IPS DF 6.9 (cell line): ENCODE measurements around the gene GATA6.

Source experiments
- DNase-seq: peaks from one replicate; pipeline ENCODE4 v3.0.0-alpha.2; 2013; ENCODE audit warnings: low read depth, low spot score
- H3K27ac ChIP-seq: one replicate; pipeline ENCODE4 v1.5.1; 2013; ENCODE audit warnings: low read length, control low read depth
- H3K27me3 ChIP-seq: 2 replicates; pipeline ENCODE4 v1.6.1; 2013; ENCODE audit warnings: mild to moderate bottlenecking, low read length; ENCODE audit not compliant: control insufficient read depth, insufficient read depth
- H3K36me3 ChIP-seq: 2 replicates; pipeline ENCODE4 v1.6.1; 2013; ENCODE audit warnings: low read length; ENCODE audit not compliant: control insufficient read depth, insufficient read depth
- H3K4me1 ChIP-seq: 2 replicates; pipeline ENCODE4 v1.6.1; 2013; ENCODE audit warnings: low read length; ENCODE audit not compliant: control insufficient read depth, insufficient read depth
- H3K4me3 ChIP-seq: 2 replicates; pipeline ENCODE4 v1.5.1; 2013; ENCODE audit warnings: mild to moderate bottlenecking, low read length
- H3K9me3 ChIP-seq: 2 replicates; pipeline ENCODE4 v1.6.1; 2013; ENCODE audit warnings: low read length, inconsistent platforms; ENCODE audit not compliant: control insufficient read depth, insufficient read depth
- WGBS: extraction: QIAGEN DNeasy Blood & Tissue Kit; methylation state at CpG from one replicate; pipeline ENCODE4 v1.1.7; 2013; ENCODE audit warnings: mixed read lengths, missing lambda C conversion rate; ENCODE audit not compliant: insufficient read length, insufficient coverage; 5-methylcytosine and 5-hydroxymethylcytosine counted together

The GATA6 gene

DNA sequence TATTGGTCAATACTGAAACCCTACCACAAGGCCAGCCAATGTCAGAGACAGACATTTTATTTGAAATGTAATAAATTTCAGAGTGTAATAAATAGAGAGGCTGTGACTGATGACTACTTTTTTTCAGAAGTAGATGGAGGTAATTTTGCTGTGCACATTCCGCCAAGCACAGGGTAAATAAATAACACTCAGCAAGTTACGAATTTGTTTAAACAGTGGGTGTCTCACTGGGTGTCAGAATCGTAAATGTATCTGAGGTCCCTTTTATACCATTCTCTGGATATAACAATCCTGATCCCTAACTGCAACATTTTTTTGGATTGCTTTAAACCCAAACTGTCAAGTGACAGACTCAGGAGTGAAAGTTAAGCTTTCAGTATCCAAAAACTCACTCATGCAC, 74.1 kb downstream of the GATA6 start:
- no peaks in the 10 kb centered on the region for H3K27me3 ChIP-seq
- WGBS: no CpG with 5 or more reads among the region's 3 CpGs
- no peak overlapping the region for H3K27ac ChIP-seq
- peaks cover 2% of the 10 kb centered on the region; the same call in 1 of the 2 replicates for H3K4me1 ChIP-seq
- no peaks in the 10 kb centered on the region for H3K9me3 ChIP-seq
- no peak overlapping the region for H3K4me3 ChIP-seq
- H3K36me3 ChIP-seq: no peaks in the 10 kb centered on the region
- no peak for DNase-seq

DNA sequence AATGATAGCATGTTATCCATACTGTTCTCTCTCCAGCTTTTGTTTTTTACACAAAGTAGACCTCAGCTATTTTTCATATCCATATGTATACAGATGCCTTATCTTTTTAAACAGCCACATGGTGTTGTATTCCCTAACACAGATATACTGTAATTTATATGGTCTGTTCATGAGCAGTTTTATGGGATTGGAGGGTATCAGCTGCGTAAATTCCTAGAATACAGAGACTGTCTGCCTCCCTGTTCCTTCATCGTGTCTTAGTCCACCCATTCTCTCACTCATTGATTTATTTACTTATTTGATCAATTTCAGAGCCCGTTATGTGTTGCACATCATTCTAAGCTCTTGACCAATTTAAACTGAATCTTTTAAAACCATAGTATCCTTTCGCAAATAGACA, 80.6 kb downstream of the GATA6 start:
- Histone ChIP-seq H3K4me1 (no peaks in the 10 kb centered on the region), H3K36me3 (no peaks in the 10 kb centered on the region), H3K27me3 (no peaks in the 10 kb centered on the region), H3K27ac (no peak overlapping the region), H3K4me3 (no peak overlapping the region), H3K9me3 (no peaks in the 10 kb centered on the region)
- no peak for DNase-seq
- WGBS: no CpG with 5 or more reads among the region's 4 CpGs

DNA sequence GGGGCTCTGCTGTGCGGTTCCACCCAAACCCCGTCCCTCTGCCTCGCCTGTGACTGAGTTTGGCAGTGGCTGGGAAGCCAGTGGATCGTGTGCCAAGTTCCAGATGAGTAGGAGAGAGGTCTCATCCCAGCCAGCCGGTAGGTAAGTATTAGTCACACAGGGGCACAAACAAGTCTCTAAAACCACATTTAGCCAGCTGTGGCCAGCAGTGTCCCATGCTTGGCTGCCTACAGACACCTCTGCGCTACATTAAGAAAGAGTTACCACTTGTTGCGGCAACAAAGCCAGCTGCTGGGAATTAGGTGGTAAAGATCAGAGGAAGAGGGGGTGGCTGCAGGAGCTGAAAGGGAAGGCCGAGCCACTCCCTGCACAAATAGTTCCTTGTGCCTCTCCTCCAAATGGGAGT, 81.2 kb downstream of the GATA6 start:
- Histone ChIP-seq H3K4me1 (no peaks in the 10 kb centered on the region), H3K4me3 (no peak overlapping the region), H3K36me3 (no peaks in the 10 kb centered on the region), H3K27me3 (no peaks in the 10 kb centered on the region), H3K9me3 (no peaks in the 10 kb centered on the region), H3K27ac (no peak overlapping the region)
- WGBS: no CpG with 5 or more reads among the region's 8 CpGs
- no peak for DNase-seq
